Subcutaneous abdominal adipose tissue (tissue), 5 donors: ENCODE measurements around the gene INPP5J.

Source experiments
- H3K27ac ChIP-seq: one replicate; pipeline ENCODE4 v1.7.0; 2013; ENCODE audit warnings: low read depth, mild to moderate bottlenecking, inconsistent platforms, low read length, moderate library complexity
- H3K27me3 ChIP-seq, 5 donors: one replicate each; pipeline ENCODE4 v1.7.0; 2013; ENCODE audit warnings: low read length in 5 of 5, inconsistent platforms in 1 of 5; ENCODE audit not compliant: control insufficient read depth in 5 of 5, insufficient read depth in 4 of 5
- H3K36me3 ChIP-seq, 5 donors: one replicate each; pipeline ENCODE4 v1.7.0; 2013; ENCODE audit warnings: low read length in 5 of 5; ENCODE audit not compliant: control insufficient read depth in 5 of 5, insufficient read depth in 5 of 5
- H3K4me1 ChIP-seq, 5 donors: one replicate each; pipeline ENCODE4 v1.7.0; 2013; ENCODE audit warnings: low read length in 5 of 5, mild to moderate bottlenecking in 3 of 5, moderate library complexity in 1 of 5; ENCODE audit not compliant: control insufficient read depth in 5 of 5, insufficient read depth in 5 of 5
- H3K4me3 ChIP-seq, 5 donors: one replicate each; pipeline ENCODE4 v1.7.0; 2013; ENCODE audit warnings: low read length in 5 of 5, low read depth in 1 of 5
- H3K9ac ChIP-seq, 5 donors: one replicate each; pipeline ENCODE4 v1.7.0; 2013; ENCODE audit warnings: low read length in 5 of 5, mild to moderate bottlenecking in 4 of 5, moderate library complexity in 3 of 5
- H3K9me3 ChIP-seq, 5 donors: one replicate each; pipeline ENCODE4 v1.7.0; 2013; ENCODE audit warnings: low read length in 5 of 5; ENCODE audit not compliant: control insufficient read depth in 5 of 5
- donor health status: healthy.
- donor health status: healthy.
- donor health status: healthy.
- donor health status: healthy.
- donor health status: healthy.

The INPP5J gene

GRCh38 chr22:31136711-31137110, 13.9 kb downstream of the INPP5J start:
- H3K4me1 ChIP-seq: no peaks in the 10 kb centered on the region
- no peak overlapping the region for H3K27ac ChIP-seq
- no peaks in the 10 kb centered on the region for H3K36me3 ChIP-seq
- no peak overlapping the region for H3K4me3 ChIP-seq
- no peak overlapping the region for H3K9ac ChIP-seq
- peaks cover 11 to 29% (median 24%) of the 10 kb centered on the region in 5 donors for H3K27me3 ChIP-seq
- H3K9me3 ChIP-seq: no peaks in the 10 kb centered on the region

DNA sequence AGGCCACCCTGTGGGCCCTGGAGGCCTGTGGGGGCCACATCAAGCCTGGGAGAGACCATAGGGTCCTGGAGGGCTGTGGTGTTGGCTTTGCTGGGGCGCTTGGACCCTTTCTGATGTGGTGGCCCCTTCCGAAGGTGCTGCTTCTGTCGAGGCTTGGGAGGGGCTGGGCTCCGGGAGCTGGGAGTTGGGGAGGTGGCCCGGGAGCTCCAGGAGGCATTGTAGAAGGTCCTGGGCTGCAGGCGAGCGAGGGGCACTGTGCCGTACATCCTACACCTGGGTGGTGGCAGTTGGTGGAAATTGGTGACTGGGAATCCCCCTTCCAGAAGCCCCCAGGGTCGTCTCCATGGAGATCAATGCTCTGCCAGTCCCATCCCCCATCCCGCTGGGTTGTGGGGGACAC, 15.0 kb downstream of the INPP5J start:
- no peak overlapping the region for H3K27ac ChIP-seq
- no peak overlapping the region for H3K9ac ChIP-seq
- H3K4me3 ChIP-seq: no peak overlapping the region
- no peaks in the 10 kb centered on the region for H3K9me3 ChIP-seq
- H3K4me1 ChIP-seq: peaks cover 0 to under 1% (median 0%) of the 10 kb centered on the region in 5 donors
- H3K27me3 ChIP-seq: peaks cover 11 to 29% (median 24%) of the 10 kb centered on the region in 5 donors
- H3K36me3 ChIP-seq: no peaks in the 10 kb centered on the region

- Histone ChIP-seq H3K9me3 (no peaks in the 10 kb centered on the region), H3K4me1 (peaks cover 0 to 4% (median 0%) of the 10 kb centered on the region in 5 donors), H3K27me3 (peaks cover 11 to 29% (median 24%) of the 10 kb centered on the region in 5 donors), H3K27ac (no peak overlapping the region), H3K9ac (no peak overlapping the region), H3K36me3 (no peaks in the 10 kb centered on the region), H3K4me3 (no peak overlapping the region)
Measured at GRCh38 chr22:31138126-31138525, 15.4 kb downstream of the INPP5J start.

DNA sequence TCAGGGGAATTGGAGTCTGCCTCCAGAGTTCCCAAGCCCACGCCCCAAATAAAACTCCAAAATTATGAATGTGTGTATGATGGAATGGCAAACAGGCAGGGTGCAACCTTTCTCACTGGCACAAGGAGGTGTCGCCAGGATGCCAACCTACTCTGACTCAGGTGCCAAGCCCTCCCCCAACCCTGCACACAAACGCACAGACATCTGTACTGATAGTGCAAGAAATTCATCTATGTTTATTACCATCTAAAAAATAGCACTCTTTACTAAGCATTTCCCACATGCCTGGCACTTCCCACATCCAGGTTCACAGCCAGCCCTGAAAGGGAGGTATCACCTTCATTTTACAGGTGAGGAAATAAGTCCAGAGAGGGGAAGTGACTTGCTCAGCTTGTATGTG, 16.3 kb downstream of the INPP5J start:
- H3K27ac ChIP-seq: no peak overlapping the region
- no peak overlapping the region for H3K4me3 ChIP-seq
- no peak overlapping the region for H3K9ac ChIP-seq
- peaks cover 11 to 29% (median 24%) of the 10 kb centered on the region in 5 donors for H3K27me3 ChIP-seq
- peaks cover 0 to 8% (median 0%) of the 10 kb centered on the region in 5 donors for H3K4me1 ChIP-seq
- H3K9me3 ChIP-seq: no peaks in the 10 kb centered on the region
- no peaks in the 10 kb centered on the region for H3K36me3 ChIP-seq

- Histone ChIP-seq H3K9me3 (no peaks in the 10 kb centered on the region), H3K9ac (no peak within 1 kb of the TSS), H3K27ac (no peak within 1 kb of the TSS)
Measured at GRCh38 chr22:31139866-31140716, 17.3 kb downstream of the INPP5J start, which contains the start of gene PLA2G3. Gene PLA2G3 (minus strand): TSS chr22:31140508. CDS start chr22:31140354, 154 bp downstream.

DNA sequence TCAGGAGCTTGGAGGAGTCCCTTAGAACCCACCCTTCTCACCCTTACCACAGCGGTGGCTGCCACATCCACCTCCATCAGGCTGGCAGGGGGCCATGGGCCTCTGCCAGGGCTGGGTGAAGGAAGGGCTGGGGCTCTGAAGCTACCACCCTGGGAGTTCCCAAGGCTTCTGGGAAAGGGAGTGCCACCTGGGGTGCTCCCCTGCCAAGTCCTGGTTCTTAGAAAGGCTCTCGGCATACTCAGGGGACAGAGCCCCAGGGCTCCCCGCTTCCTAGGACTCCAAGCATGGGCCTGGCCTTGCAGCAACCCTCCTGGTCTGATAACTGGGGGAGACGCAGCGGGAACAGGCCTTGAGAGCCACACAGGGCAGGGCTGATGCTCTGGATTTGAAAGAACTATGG, 18.0 kb downstream of the INPP5J start:
- no peaks in the 10 kb centered on the region for H3K9me3 ChIP-seq
- no peak overlapping the region for H3K4me3 ChIP-seq
- H3K27me3 ChIP-seq: peaks cover 11 to 29% (median 24%) of the 10 kb centered on the region in 5 donors
- H3K27ac ChIP-seq: no peak overlapping the region
- H3K9ac ChIP-seq: no peak overlapping the region
- H3K36me3 ChIP-seq: no peaks in the 10 kb centered on the region
- H3K4me1 ChIP-seq: peaks cover 0 to 8% (median 0%) of the 10 kb centered on the region in 5 donors

More at GRCh38 chr22:31139866-31140716, 17.3 kb downstream of the INPP5J start, which contains the start of gene PLA2G3:
- peaks cover 0 to 8% (median 0%) of the 10 kb centered on the region in 5 donors for H3K4me1 ChIP-seq
- no peaks in the 10 kb centered on the region for H3K36me3 ChIP-seq
- no peak within 1 kb of the TSS for H3K4me3 ChIP-seq
- H3K27me3 ChIP-seq: peaks cover 11 to 29% (median 24%) of the 10 kb centered on the region in 5 donors

DNA sequence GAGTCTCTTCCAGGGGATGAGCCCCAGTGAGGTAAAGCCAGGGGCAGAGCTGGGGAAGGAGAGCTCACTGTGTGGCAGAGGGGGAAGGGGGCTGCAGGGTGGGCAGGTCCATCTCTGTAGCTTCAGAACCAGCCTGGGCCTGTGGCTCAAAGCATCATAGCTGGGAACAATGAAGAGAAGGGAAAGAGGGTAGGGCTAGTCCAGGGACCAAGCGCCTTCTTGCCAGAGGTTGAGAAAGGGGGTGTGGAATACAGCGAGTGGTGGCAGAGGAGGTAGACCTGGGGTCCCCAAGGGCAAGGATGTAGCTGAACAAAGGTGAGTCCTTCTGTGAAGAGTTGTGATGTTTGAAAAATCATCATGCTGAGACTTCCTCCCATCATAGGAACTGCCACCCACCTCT, 18.8 kb downstream of the INPP5J start:
- no peaks in the 10 kb centered on the region for H3K36me3 ChIP-seq
- H3K4me1 ChIP-seq: peaks cover 0 to 8% (median 0%) of the 10 kb centered on the region in 5 donors
- no peak overlapping the region for H3K27ac ChIP-seq
- no peaks in the 10 kb centered on the region for H3K9me3 ChIP-seq
- H3K9ac ChIP-seq: no peak overlapping the region
- H3K4me3 ChIP-seq: no peak overlapping the region
- peaks cover 11 to 29% (median 24%) of the 10 kb centered on the region in 5 donors for H3K27me3 ChIP-seq

DNA sequence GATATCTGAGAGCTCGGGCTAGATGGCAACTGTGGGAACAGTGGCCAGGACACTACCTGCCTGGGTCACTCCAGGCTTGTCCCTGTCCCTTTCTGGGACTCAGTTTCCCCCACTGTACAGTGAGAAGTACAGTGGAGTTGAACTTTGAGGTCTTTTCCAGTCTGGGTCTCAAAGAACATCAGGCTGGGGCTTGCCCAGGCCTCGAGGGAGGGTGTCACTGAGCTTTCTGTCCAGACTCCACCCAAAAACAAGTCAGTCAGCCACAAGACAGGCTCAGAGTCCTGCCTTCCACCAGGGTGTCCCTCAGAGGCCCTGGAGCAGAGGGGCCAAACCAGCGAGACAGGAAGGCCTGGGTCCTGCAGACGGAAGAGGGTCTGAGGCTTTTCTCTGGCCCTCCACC, 19.5 kb downstream of the INPP5J start:
- Histone ChIP-seq H3K9ac (no peak overlapping the region), H3K4me1 (peaks cover 0 to 8% (median 0%) of the 10 kb centered on the region in 5 donors), H3K27me3 (peaks cover 11 to 25% (median 22%) of the 10 kb centered on the region in 5 donors), H3K9me3 (peaks cover 0 to 5% (median 0%) of the 10 kb centered on the region in 5 donors), H3K4me3 (no peak overlapping the region), H3K27ac (no peak overlapping the region), H3K36me3 (no peaks in the 10 kb centered on the region)

DNA sequence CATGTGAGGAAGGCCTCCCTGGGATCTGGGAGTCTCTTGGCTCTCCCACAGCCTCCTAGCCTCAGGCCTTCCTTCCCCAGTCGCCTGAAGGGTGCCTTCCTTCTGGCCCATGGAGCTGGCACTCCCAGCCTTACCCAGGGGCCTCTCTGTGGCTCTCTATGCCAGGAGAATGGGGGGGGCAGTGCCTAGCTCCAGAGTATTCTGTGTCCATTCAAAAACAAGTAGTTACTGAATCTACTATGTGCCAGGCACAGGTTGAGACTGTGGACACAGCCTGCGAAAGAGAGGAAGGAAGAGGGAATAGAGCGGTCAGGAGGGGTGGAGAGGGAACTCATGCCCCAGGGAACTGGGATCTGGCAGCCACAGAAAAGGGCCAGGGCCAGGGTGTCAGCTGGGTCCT, 20.3 kb downstream of the INPP5J start:
- H3K27me3 ChIP-seq: peaks cover 11 to 22% (median 21%) of the 10 kb centered on the region in 5 donors
- H3K27ac ChIP-seq: no peak overlapping the region
- peaks cover 0 to 9% (median 0%) of the 10 kb centered on the region in 5 donors for H3K9me3 ChIP-seq
- H3K4me3 ChIP-seq: no peak overlapping the region
- peaks cover 0 to 8% (median 0%) of the 10 kb centered on the region in 5 donors for H3K4me1 ChIP-seq
- H3K36me3 ChIP-seq: no peaks in the 10 kb centered on the region
- H3K9ac ChIP-seq: peak overlapping the region in 1 of 5 donors; percentile 15

DNA sequence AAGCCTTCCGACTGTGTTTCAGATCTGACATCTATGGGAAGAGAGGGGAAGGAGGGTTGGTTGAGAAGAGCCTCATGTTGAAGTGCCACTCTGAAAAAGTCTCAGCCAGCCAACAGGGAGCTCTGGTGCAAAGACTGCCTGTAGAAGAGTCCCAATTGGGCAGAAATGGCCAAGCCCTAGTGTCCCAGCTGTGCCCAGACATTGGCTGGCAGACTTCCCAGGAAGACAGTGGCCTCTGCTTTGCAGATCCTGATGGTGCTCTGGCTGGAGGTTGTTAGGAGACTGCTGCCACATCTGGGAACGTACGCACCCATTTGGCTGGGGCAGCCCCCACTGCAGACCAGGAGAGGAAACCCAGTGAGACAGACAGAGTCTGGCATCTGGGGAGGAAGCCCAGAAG, 20.8 kb downstream of the INPP5J start:
- peaks cover 6 to 17% (median 17%) of the 10 kb centered on the region in 5 donors for H3K27me3 ChIP-seq
- no peak overlapping the region for H3K4me3 ChIP-seq
- H3K27ac ChIP-seq: no peak overlapping the region
- no peak overlapping the region for H3K9ac ChIP-seq
- H3K4me1 ChIP-seq: peaks cover 0 to 12% (median 4%) of the 10 kb centered on the region in 5 donors
- H3K9me3 ChIP-seq: peaks cover 0 to 9% (median 0%) of the 10 kb centered on the region in 5 donors
- no peaks in the 10 kb centered on the region for H3K36me3 ChIP-seq
